Endometrial microvascular endothelial cells (primary cell): ENCODE data around the gene SPATA20. TPM values are rescaled to one million over a fixed set of nuclear protein-coding genes. Genes with fewer than 3 reads are reported as not detected.

Experiments used
- in situ Hi-C: cut with HindIII; loops from 2 replicates; pipeline ENCODE4 v1.10.0; 2017; ENCODE audit warnings: low sequenced_read_pairs, low pct_unique_long_range_greater_than_20kb; ENCODE audit errors: inconsistent ontology term
- total RNA-seq: library from RNA; depleted of rRNA; stranded (reverse); fragments of >200 nt; gene quantifications from one replicate; pipeline ENCODE4 v1.2.3, GENCODE V29; 2015; ENCODE audit errors: inconsistent ontology term

Gene SPATA20
- 90.3 TPM for total RNA-seq

GRCh38 chr17:50547035-50547735, at the start of gene SPATA20:
Gene SPATA20 (plus strand): TSS chr17:50547174. CDS start chr17:50547209, 35 bp downstream.
- in situ Hi-C loops = no loop called here

- in situ Hi-C loops = no loop called here
Observed at GRCh38 chr17:50498021-50498874, 48.7 kb upstream of the SPATA20 start.

- in situ Hi-C loops = no loop called here
Observed at GRCh38 chr17:50499270-50499669, 47.7 kb upstream of the SPATA20 start.

GRCh38 chr17:50499721-50500120, 47.3 kb upstream of the SPATA20 start:
- in situ Hi-C loops = no loop called here

- in situ Hi-C loops = no loop called here
Observed at GRCh38 chr17:50501054-50501453, 45.9 kb upstream of the SPATA20 start.

GRCh38 chr17:50502301-50502990, 44.5 kb upstream of the SPATA20 start:
- in situ Hi-C loops = no loop called here

- in situ Hi-C loops = no loop called here
Observed at GRCh38 chr17:50505591-50506130, 41.3 kb upstream of the SPATA20 start.

- in situ Hi-C loops = no loop called here
Observed at GRCh38 chr17:50506298-50506697, 40.7 kb upstream of the SPATA20 start.

GRCh38 chr17:50507871-50508572, 39.0 kb upstream of the SPATA20 start, which contains the start of gene MYCBPAP:
Gene MYCBPAP (plus strand): TSS chr17:50508439. CDS start chr17:50508675, 236 bp downstream.
- in situ Hi-C loops = no loop called here

- in situ Hi-C loops = no loop called here
Observed at GRCh38 chr17:50508573-50509460, 38.2 kb upstream of the SPATA20 start.

- in situ Hi-C loops = no loop called here
Observed at GRCh38 chr17:50511058-50511457, 35.9 kb upstream of the SPATA20 start.

GRCh38 chr17:50513495-50513894, 33.5 kb upstream of the SPATA20 start:
- in situ Hi-C loops = no loop called here

- in situ Hi-C loops = no loop called here
Observed at GRCh38 chr17:50514388-50514787, 32.6 kb upstream of the SPATA20 start.

- in situ Hi-C loops = no loop called here
Observed at GRCh38 chr17:50514936-50515702, 31.9 kb upstream of the SPATA20 start.

- in situ Hi-C loops = no loop called here
Observed at GRCh38 chr17:50517011-50517410, 30.0 kb upstream of the SPATA20 start.

GRCh38 chr17:50517504-50518383, 29.2 kb upstream of the SPATA20 start:
- in situ Hi-C loops = no loop called here
